Liver (tissue), 9 donors: ENCODE data around the gene PEX5L. TPM values are rescaled to one million over a fixed set of nuclear protein-coding genes. Genes with fewer than 3 reads are reported as not detected.

Source experiments
- DNase-seq: peaks from one replicate; pipeline ENCODE4 v3.0.0-alpha.2; 2017; ENCODE audit warnings: low spot score
- H3K27ac ChIP-seq, 2 donors: one replicate each; pipeline ENCODE4 v1.7.0; 2013; ENCODE audit warnings: inconsistent platforms in 2 of 2, low read length in 2 of 2, control low read depth in 1 of 2, low read depth in 1 of 2, mild to moderate bottlenecking in 1 of 2
- H3K27me3 ChIP-seq, 4 donors: one replicate each; pipeline versions ENCODE4 v1.6.1 to v1.7.0; 2013; ENCODE audit warnings: low read length in 3 of 4, inconsistent platforms in 1 of 4, mild to moderate bottlenecking in 1 of 4, moderate library complexity in 1 of 4; ENCODE audit not compliant: control insufficient read depth in 4 of 4, insufficient read depth in 4 of 4
- H3K36me3 ChIP-seq, 4 donors: one replicate each; pipeline versions ENCODE4 v1.6.1 to v1.7.0; 2013; ENCODE audit warnings: low read length in 3 of 4, mild to moderate bottlenecking in 3 of 4, low read depth in 1 of 4, moderate library complexity in 1 of 4; ENCODE audit not compliant: control insufficient read depth in 4 of 4, insufficient read depth in 3 of 4
- H3K4me1 ChIP-seq, 4 donors: one replicate each; pipeline versions ENCODE4 v1.6.1 to v1.7.0; 2013; ENCODE audit warnings: low read length in 3 of 4, mild to moderate bottlenecking in 3 of 4, moderate library complexity in 1 of 4; ENCODE audit not compliant: control insufficient read depth in 4 of 4, insufficient read depth in 4 of 4
- H3K4me3 ChIP-seq, 3 donors: one replicate each; pipeline versions ENCODE4 v1.6.1 to v1.7.0; 2013; ENCODE audit warnings: low read length in 3 of 3, control low read depth in 1 of 3, low read depth in 1 of 3, mild to moderate bottlenecking in 1 of 3
- H3K9ac ChIP-seq, 2 donors: one replicate each; pipeline ENCODE4 v1.7.0; 2013; ENCODE audit warnings: low read length in 2 of 2, mild to moderate bottlenecking in 2 of 2, moderate library complexity in 2 of 2, control low read depth in 1 of 2, low read depth in 1 of 2
- H3K9me3 ChIP-seq, 4 donors: one replicate each; pipeline versions ENCODE4 v1.6.1 to v1.7.0; 2013; ENCODE audit warnings: low read length in 3 of 4; ENCODE audit not compliant: control insufficient read depth in 4 of 4
- EGR1 ChIP-seq, 2 donors: IDR thresholded peaks; 2 replicates each; pipeline ENCODE4 v1.6.1; 2016 to 2018; ENCODE audit warnings: antibody characterized with exemption in 2 of 2, low read depth in 2 of 2
- FOXA1 ChIP-seq: IDR thresholded peaks from 2 replicates; pipeline ENCODE4 v1.6.1; 2016; ENCODE audit warnings: antibody characterized with exemption
- FOXA2 ChIP-seq: IDR thresholded peaks from 2 replicates; pipeline ENCODE4 v1.6.1; 2016; ENCODE audit warnings: antibody characterized with exemption
- GABPA ChIP-seq, 2 donors: IDR thresholded peaks in 1 of 2; conservative IDR thresholded peaks in 1 of 2; 2 replicates each; pipeline ENCODE4 v1.6.1; 2016; ENCODE audit warnings: antibody characterized with exemption in 2 of 2, mild to moderate bottlenecking in 1 of 2, moderate library complexity in 1 of 2
- HNF4A ChIP-seq, 2 donors: conservative IDR thresholded peaks; 2 replicates each; pipeline ENCODE4 v1.6.1; 2016; ENCODE audit warnings: antibody characterized with exemption in 2 of 2, mild to moderate bottlenecking in 2 of 2
- HNF4G ChIP-seq: IDR thresholded peaks from 2 replicates; pipeline ENCODE4 v1.6.1; 2016; ENCODE audit warnings: antibody characterized with exemption
- JUND ChIP-seq, 2 donors: IDR thresholded peaks; 2 replicates each; pipeline ENCODE4 v1.6.1; 2016; ENCODE audit warnings: antibody characterized with exemption in 2 of 2
- NR2F2 ChIP-seq: IDR thresholded peaks from 2 replicates; pipeline ENCODE4 v1.6.1; 2016; ENCODE audit warnings: antibody characterized with exemption
- RAD21 ChIP-seq, 2 donors: IDR thresholded peaks; 2 replicates each; pipeline ENCODE4 v1.6.1; 2016; ENCODE audit warnings: antibody characterized with exemption in 2 of 2, mild to moderate bottlenecking in 2 of 2
- RXRA ChIP-seq, 2 donors: IDR thresholded peaks; 2 replicates each; pipeline ENCODE4 v1.6.1; 2017 to 2018; ENCODE audit warnings: antibody characterized with exemption in 2 of 2, mild to moderate bottlenecking in 1 of 2
- SP1 ChIP-seq: IDR thresholded peaks from 2 replicates; pipeline ENCODE4 v1.6.1; 2018; ENCODE audit warnings: antibody characterized with exemption, mild to moderate bottlenecking
- TAF1 ChIP-seq: conservative IDR thresholded peaks from 2 replicates; pipeline ENCODE4 v1.6.1; 2016; ENCODE audit warnings: antibody characterized with exemption, mild to moderate bottlenecking
- YY1 ChIP-seq: IDR thresholded peaks from 2 replicates; pipeline ENCODE4 v1.6.1; 2016; ENCODE audit warnings: antibody characterized with exemption, mild to moderate bottlenecking
- WGBS: extraction: QIAGEN DNeasy Blood & Tissue Kit; methylation state at CpG from one replicate; pipeline ENCODE4 v1.1.7; 2013; 5-methylcytosine and 5-hydroxymethylcytosine counted together
- polyA plus RNA-seq, 2 donors: library from polyadenylated mRNA; stranded (reverse) in 1 of 2; unstranded in 1 of 2; fragments of 200-250 nt in 1 of 2; fragments of >200 nt in 1 of 2; fragmentation: Nextera tagmentation in 1 of 2; extraction: Ambion mirVana in 1 of 2; gene quantifications; one replicate each; pipeline versions ENCODE4 v1.2.1 to v1.2.3, GENCODE V29; 2013 to 2015
- total RNA-seq, 2 donors: library from RNA; depleted of rRNA; stranded (reverse); fragments of >200 nt; gene quantifications; one replicate each; pipeline ENCODE4 v1.2.3, GENCODE V29; 2014
- TF ChIP-seq, protein P1 (sequence below): IDR thresholded peaks from 2 replicates; pipeline ENCODE4 v1.6.1; 2016; ENCODE audit warnings: antibody characterized with exemption
- TF ChIP-seq, protein P2 (sequence below): IDR thresholded peaks from 2 replicates; pipeline ENCODE4 v1.6.1; 2016; ENCODE audit warnings: antibody characterized with exemption
- TF ChIP-seq, protein P3 (sequence below): fragments of 150-350 bp; IDR thresholded peaks from 2 replicates; pipeline ENCODE4 v1.5.1; 2017; ENCODE audit warnings: improper control_type of control experiment, low read depth, low read length; ENCODE audit not compliant: missing input control
- TF ChIP-seq, protein P4 (sequence below): IDR thresholded peaks from 2 replicates; pipeline ENCODE4 v1.6.1; 2016; ENCODE audit warnings: antibody characterized with exemption
- TF ChIP-seq, protein P5 (sequence below): IDR thresholded peaks from 2 replicates; pipeline ENCODE4 v1.6.1; 2016; ENCODE audit warnings: antibody characterized with exemption, mild to moderate bottlenecking
- donor health status: healthy.
- donor health status: healthy.
- donor health status: healthy.
- donor health status: healthy.
- donor health status: healthy.

The PEX5L gene
- total and polyA plus RNA-seq, 4 donors = 0.03 TPM; not detected in 3

DNA sequence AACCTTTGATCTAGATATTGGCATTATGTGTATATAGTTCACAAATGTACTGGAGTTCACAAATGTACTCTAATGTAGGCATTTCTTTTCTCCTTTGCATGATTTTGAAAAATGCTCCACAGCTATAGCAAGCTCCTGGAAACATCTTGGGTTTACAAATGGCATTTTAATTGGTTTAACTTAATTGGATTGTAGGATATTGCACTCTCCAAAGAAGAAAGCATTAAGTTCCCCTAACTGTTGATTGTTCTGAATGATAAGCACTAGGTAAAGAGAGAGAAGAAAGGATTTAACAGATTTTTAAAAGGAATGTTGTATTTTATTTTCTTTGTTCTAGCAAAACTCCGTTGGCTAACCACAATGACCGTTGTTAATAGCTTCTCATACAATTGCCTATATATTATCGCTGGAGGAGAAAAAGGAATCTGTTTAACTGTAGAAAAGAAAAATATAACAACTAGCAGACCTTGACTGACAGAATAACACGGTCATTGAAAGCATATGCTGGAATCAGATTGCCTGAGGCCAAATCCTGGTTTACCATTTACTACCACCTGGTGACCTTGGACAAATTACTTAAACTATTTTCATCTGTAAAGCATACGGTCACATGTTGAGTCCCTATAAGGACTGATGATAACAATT, 170.8 kb downstream of the PEX5L start:
- no peaks in the 10 kb centered on the region for H3K36me3 ChIP-seq
- WGBS = 51% methylated on average over 5 of the region's 5 CpGs
- H3K4me1 ChIP-seq = no peaks in the 10 kb centered on the region
- TF ChIP-seq, protein P1, sequence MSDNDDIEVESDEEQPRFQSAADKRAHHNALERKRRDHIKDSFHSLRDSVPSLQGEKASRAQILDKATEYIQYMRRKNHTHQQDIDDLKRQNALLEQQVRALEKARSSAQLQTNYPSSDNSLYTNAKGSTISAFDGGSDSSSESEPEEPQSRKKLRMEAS = no peak
- TF ChIP-seq TAF1 (no peak), NR2F2 (no peak), FOXA1 (no peak), RAD21 (IDR thresholded peaks at IDR 0.05) (no peak), RXRA (IDR thresholded peaks at IDR 0.05) (no peak), JUND (IDR thresholded peaks at IDR 0.05) (no peak), YY1 (no peak), HNF4G (no peak), SP1 (no peak), FOXA2 (no peak)
- TF ChIP-seq, protein P2, sequence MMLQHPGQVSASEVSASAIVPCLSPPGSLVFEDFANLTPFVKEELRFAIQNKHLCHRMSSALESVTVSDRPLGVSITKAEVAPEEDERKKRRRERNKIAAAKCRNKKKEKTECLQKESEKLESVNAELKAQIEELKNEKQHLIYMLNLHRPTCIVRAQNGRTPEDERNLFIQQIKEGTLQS = no peak
- TF ChIP-seq, protein P3, sequence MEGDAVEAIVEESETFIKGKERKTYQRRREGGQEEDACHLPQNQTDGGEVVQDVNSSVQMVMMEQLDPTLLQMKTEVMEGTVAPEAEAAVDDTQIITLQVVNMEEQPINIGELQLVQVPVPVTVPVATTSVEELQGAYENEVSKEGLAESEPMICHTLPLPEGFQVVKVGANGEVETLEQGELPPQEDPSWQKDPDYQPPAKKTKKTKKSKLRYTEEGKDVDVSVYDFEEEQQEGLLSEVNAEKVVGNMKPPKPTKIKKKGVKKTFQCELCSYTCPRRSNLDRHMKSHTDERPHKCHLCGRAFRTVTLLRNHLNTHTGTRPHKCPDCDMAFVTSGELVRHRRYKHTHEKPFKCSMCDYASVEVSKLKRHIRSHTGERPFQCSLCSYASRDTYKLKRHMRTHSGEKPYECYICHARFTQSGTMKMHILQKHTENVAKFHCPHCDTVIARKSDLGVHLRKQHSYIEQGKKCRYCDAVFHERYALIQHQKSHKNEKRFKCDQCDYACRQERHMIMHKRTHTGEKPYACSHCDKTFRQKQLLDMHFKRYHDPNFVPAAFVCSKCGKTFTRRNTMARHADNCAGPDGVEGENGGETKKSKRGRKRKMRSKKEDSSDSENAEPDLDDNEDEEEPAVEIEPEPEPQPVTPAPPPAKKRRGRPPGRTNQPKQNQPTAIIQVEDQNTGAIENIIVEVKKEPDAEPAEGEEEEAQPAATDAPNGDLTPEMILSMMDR = no peak
- TF ChIP-seq, protein P4, sequence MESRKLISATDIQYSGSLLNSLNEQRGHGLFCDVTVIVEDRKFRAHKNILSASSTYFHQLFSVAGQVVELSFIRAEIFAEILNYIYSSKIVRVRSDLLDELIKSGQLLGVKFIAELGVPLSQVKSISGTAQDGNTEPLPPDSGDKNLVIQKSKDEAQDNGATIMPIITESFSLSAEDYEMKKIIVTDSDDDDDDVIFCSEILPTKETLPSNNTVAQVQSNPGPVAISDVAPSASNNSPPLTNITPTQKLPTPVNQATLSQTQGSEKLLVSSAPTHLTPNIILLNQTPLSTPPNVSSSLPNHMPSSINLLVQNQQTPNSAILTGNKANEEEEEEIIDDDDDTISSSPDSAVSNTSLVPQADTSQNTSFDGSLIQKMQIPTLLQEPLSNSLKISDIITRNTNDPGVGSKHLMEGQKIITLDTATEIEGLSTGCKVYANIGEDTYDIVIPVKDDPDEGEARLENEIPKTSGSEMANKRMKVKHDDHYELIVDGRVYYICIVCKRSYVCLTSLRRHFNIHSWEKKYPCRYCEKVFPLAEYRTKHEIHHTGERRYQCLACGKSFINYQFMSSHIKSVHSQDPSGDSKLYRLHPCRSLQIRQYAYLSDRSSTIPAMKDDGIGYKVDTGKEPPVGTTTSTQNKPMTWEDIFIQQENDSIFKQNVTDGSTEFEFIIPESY = no peak
- TF ChIP-seq, protein P5, sequence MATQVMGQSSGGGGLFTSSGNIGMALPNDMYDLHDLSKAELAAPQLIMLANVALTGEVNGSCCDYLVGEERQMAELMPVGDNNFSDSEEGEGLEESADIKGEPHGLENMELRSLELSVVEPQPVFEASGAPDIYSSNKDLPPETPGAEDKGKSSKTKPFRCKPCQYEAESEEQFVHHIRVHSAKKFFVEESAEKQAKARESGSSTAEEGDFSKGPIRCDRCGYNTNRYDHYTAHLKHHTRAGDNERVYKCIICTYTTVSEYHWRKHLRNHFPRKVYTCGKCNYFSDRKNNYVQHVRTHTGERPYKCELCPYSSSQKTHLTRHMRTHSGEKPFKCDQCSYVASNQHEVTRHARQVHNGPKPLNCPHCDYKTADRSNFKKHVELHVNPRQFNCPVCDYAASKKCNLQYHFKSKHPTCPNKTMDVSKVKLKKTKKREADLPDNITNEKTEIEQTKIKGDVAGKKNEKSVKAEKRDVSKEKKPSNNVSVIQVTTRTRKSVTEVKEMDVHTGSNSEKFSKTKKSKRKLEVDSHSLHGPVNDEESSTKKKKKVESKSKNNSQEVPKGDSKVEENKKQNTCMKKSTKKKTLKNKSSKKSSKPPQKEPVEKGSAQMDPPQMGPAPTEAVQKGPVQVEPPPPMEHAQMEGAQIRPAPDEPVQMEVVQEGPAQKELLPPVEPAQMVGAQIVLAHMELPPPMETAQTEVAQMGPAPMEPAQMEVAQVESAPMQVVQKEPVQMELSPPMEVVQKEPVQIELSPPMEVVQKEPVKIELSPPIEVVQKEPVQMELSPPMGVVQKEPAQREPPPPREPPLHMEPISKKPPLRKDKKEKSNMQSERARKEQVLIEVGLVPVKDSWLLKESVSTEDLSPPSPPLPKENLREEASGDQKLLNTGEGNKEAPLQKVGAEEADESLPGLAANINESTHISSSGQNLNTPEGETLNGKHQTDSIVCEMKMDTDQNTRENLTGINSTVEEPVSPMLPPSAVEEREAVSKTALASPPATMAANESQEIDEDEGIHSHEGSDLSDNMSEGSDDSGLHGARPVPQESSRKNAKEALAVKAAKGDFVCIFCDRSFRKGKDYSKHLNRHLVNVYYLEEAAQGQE = no peak
- no peak for DNase-seq
- H3K9ac ChIP-seq = no peak overlapping the region
- H3K9me3 ChIP-seq = no peaks in the 10 kb centered on the region
- peaks cover 0 to 7% (median 0%) of the 10 kb centered on the region in 4 donors for H3K27me3 ChIP-seq
- H3K4me3 ChIP-seq = no peak overlapping the region
- no peak overlapping the region for H3K27ac ChIP-seq

DNA sequence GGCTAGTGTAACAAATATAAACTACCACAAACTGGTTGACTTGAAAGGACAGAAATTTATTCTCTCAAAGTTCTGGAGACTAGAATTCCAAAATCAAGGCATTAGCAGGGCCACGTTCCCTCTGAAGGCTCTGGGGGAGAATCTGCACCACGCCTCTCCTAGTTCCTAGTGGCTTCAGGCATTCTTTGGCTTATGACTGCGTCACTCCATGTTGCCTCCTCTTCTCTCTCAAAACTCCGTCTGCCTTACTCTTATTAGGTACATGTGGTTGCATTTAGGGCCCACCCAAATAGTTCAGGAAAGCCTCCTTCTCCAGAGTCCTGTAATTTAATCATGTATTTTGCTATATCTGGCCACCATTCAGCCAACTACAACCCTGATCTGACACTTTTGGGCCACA, 174.8 kb downstream of the PEX5L start:
- DNase-seq = no peak
- H3K27me3 ChIP-seq = peaks cover 0 to 3% (median 0%) of the 10 kb centered on the region in 4 donors
- no peaks in the 10 kb centered on the region for H3K36me3 ChIP-seq
- H3K4me3 ChIP-seq = no peak overlapping the region
- no peaks in the 10 kb centered on the region for H3K9me3 ChIP-seq
- H3K4me1 ChIP-seq = no peaks in the 10 kb centered on the region
- 81% methylated on average over 4 of the region's 4 CpGs for WGBS
- no peak overlapping the region for H3K27ac ChIP-seq
- H3K9ac ChIP-seq = no peak overlapping the region
- TF ChIP-seq HNF4G (no peak), RXRA (IDR thresholded peaks at IDR 0.05) (no peak), HNF4A (conservative IDR thresholded peaks at IDR 0.05) (no peak), RAD21 (IDR thresholded peaks at IDR 0.05) (no peak), NR2F2 (no peak), JUND (IDR thresholded peaks at IDR 0.05) (no peak), GABPA (IDR thresholded peaks at IDR 0.05 in 1 of 2, conservative IDR thresholded peaks at IDR 0.05 in 1 of 2) (no peak), EGR1 (IDR thresholded peaks at IDR 0.05; ENCODE audit: low read depth in 2 of 2) (no peak), FOXA2 (no peak), YY1 (no peak), SP1 (no peak)
- TF ChIP-seq, protein P5 = no peak
- TF ChIP-seq, protein P2 = no peak
- TF ChIP-seq, protein P1 = no peak
